SU-DHL-6 (cell line): Measurements from ENCODE around the gene ZNF609.

ENCODE experiments used
- H2AFZ ChIP-seq: fragments of 200-600 bp; sonication (generic); 2 replicates; pipeline ENCODE4 v1.6.1; 2014; ENCODE audit warnings: low read depth, mild to moderate bottlenecking, moderate library complexity, mixed read lengths, antibody characterized with exemption, low read length; ENCODE audit not compliant: severe bottlenecking
- H3F3A ChIP-seq: fragments of 200-600 bp; shearing (Covaris generic); 2 replicates; pipeline ENCODE4 v1.6.0; 2016; ENCODE audit warnings: antibody characterized with exemption, mild to moderate bottlenecking; ENCODE audit not compliant: insufficient read depth
- H3K27ac ChIP-seq: fragments of 200-600 bp; sonication (generic); 2 replicates; pipeline ENCODE4 v1.5.1; 2016; ENCODE audit warnings: low read depth, mild to moderate bottlenecking, low read length, moderate library complexity, mixed read lengths
- H3K27me3 ChIP-seq: fragments of 200-600 bp; sonication (generic), shearing (Covaris generic); 2 replicates; pipeline ENCODE4 v1.6.0; 2014; ENCODE audit warnings: mild to moderate bottlenecking, low read length
- H3K36me3 ChIP-seq: fragments of 200-600 bp; sonication (generic); 2 replicates; pipeline ENCODE4 v1.6.1; 2014; ENCODE audit warnings: mild to moderate bottlenecking, low read length, mixed read lengths
- H3K4me2 ChIP-seq: fragments of 300-600, 200-600 bp; shearing (Covaris generic), sonication (generic); 2 replicates; pipeline ENCODE4 v1.6.0; 2014; ENCODE audit warnings: low read length, low read depth, mild to moderate bottlenecking; ENCODE audit not compliant: poor library complexity, severe bottlenecking
- H3K4me3 ChIP-seq: fragments of 200-600 bp; sonication (generic); 2 replicates; pipeline ENCODE4 v1.5.1; 2014; ENCODE audit warnings: antibody characterized with exemption, low read length, mild to moderate bottlenecking, mixed read lengths; ENCODE audit not compliant: insufficient read depth, poor library complexity, severe bottlenecking
- H3K79me2 ChIP-seq: fragments of 200-600 bp; sonication (generic); 2 replicates; pipeline ENCODE4 v1.6.1; 2014; ENCODE audit warnings: mild to moderate bottlenecking, low read length, moderate library complexity; ENCODE audit not compliant: insufficient read depth
- H3K9ac ChIP-seq: fragments of 200-600 bp; sonication (generic); 2 replicates; pipeline ENCODE4 v1.7.0; 2014; ENCODE audit warnings: mild to moderate bottlenecking, low read length
- H3K9me2 ChIP-seq: fragments of 200-600 bp; sonication (generic); replicated peaks from 2 replicates; pipeline ENCODE4 v1.6.1; 2014; ENCODE audit warnings: low read length; ENCODE audit not compliant: insufficient read depth
- H3K9me3 ChIP-seq: fragments of 200-600 bp; sonication (generic); 2 replicates; pipeline ENCODE4 v1.6.1; 2014; ENCODE audit warnings: low read length, mixed read lengths; ENCODE audit not compliant: insufficient read depth
- H4K20me1 ChIP-seq: fragments of 200-600 bp; sonication (generic); 2 replicates; pipeline ENCODE4 v1.6.1; 2014; ENCODE audit warnings: low read depth, mild to moderate bottlenecking, antibody characterized with exemption, low read length, moderate library complexity, mixed read lengths
- CTCF ChIP-seq: fragments of 200-600 bp; sonication (generic); IDR thresholded peaks from one replicate; pipeline ENCODE4 v1.5.1; 2017; ENCODE audit warnings: antibody characterized with exemption, mild to moderate bottlenecking, low read length, moderate library complexity; ENCODE audit not compliant: insufficient read depth, poor library complexity, severe bottlenecking
- EZH2phosphoT487 ChIP-seq: fragments of 200-600 bp; sonication (generic), shearing (Covaris generic); conservative IDR thresholded peaks from 2 replicates; pipeline ENCODE4 v1.6.1; 2018; ENCODE audit warnings: mild to moderate bottlenecking, antibody characterized with exemption, low read length, moderate library complexity, mixed read lengths

ZNF609 gene

GRCh38 chr15:64460724-64461720 is 644 bp downstream of the ZNF609 start:
- Histone ChIP-seq H3K79me2 (peaks cover 46% of the 10 kb centered on the region), H2AFZ (no peak overlapping the region), H3K9me2 (no peaks in the 10 kb centered on the region), H3K9ac (peak overlapping the region; percentile 68), H3K27ac (peak overlapping the region; percentile 30), H4K20me1 (peaks cover 5% of the 10 kb centered on the region; the same call in 1 of the 2 replicates), H3K27me3 (no peaks in the 10 kb centered on the region), H3K9me3 (no peaks in the 10 kb centered on the region), H3F3A (peaks cover 11% of the 10 kb centered on the region), H3K36me3 (no peaks in the 10 kb centered on the region), H3K4me3 (peak overlapping the region; percentile 74), H3K4me2 (peak overlapping the region; percentile 75)
- no peak for TF ChIP-seq CTCF
- TF ChIP-seq EZH2phosphoT487: no peak

GRCh38 chr15:64461721-64462162 is 1.4 kb downstream of the ZNF609 start:
- H2AFZ ChIP-seq: no peak overlapping the region
- no peaks in the 10 kb centered on the region for H3K27me3 ChIP-seq
- peaks cover 53% of the 10 kb centered on the region for H3K79me2 ChIP-seq
- H3K4me2 ChIP-seq: peak overlapping the region; percentile 75
- no peaks in the 10 kb centered on the region for H3K36me3 ChIP-seq
- peaks cover 5% of the 10 kb centered on the region; the same call in 1 of the 2 replicates for H4K20me1 ChIP-seq
- H3K4me3 ChIP-seq: peak overlapping the region; percentile 74
- no peak overlapping the region for H3K27ac ChIP-seq
- peaks cover 5% of the 10 kb centered on the region; the same call in 1 of the 2 replicates for H3F3A ChIP-seq
- peak overlapping the region; percentile 68 for H3K9ac ChIP-seq
- H3K9me2 ChIP-seq: no peaks in the 10 kb centered on the region
- no peaks in the 10 kb centered on the region for H3K9me3 ChIP-seq
- no peak for TF ChIP-seq EZH2phosphoT487
- TF ChIP-seq CTCF: no peak

GRCh38 chr15:64462492-64462891 is 2.1 kb downstream of the ZNF609 start:
- Histone ChIP-seq H3K79me2 (peaks cover 60% of the 10 kb centered on the region), H3K9me3 (no peaks in the 10 kb centered on the region), H3K4me3 (no peak overlapping the region), H3K4me2 (peak overlapping the region; percentile 75), H3F3A (peaks cover 5% of the 10 kb centered on the region; the same call in 1 of the 2 replicates), H3K9me2 (no peaks in the 10 kb centered on the region), H3K27me3 (no peaks in the 10 kb centered on the region), H3K9ac (no peak overlapping the region), H4K20me1 (peaks cover 5% of the 10 kb centered on the region; the same call in 1 of the 2 replicates), H2AFZ (no peak overlapping the region), H3K27ac (no peak overlapping the region), H3K36me3 (no peaks in the 10 kb centered on the region)
- TF ChIP-seq CTCF (no peak), EZH2phosphoT487 (no peak)
